Activated gamma-delta T cell treated with anti-CD3 and anti-CD28 coated beads, Interleukin-2, amount 50 U/mL, for 16 hours (primary cell): ENCODE measurements around the gene RIN3.
"Not testable (repeated sequence)": the region's sequence is repeated elsewhere in the genome, so short reads cannot be mapped to it uniquely, and the experiment has no call there.

Experiments used
- DNase-seq: peaks from one replicate; pipeline ENCODE4 v3.0.0-alpha.2; 2020; ENCODE audit warnings: low read depth

Gene RIN3

DNA sequence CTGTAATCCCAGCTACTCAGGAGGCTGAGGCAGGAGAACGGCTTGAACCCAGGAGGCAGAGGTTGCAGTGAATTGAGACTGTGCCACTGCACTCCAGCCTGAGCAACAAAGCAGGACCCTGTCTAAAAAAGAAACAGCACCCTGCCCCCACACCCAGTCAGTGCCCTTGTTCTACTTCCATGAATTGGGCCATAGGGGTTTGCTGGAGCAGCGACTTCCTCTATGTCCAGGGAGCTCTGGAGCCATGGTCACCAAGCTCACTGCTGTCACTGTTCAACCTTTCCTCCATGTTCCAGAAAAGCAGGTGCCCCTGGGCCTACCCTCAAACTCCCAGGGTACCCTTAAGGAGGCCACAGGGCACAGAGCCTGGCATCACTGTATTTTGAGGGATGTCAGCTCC lies 116.8 kb downstream of the RIN3 start:
- no peak for DNase-seq

DNA sequence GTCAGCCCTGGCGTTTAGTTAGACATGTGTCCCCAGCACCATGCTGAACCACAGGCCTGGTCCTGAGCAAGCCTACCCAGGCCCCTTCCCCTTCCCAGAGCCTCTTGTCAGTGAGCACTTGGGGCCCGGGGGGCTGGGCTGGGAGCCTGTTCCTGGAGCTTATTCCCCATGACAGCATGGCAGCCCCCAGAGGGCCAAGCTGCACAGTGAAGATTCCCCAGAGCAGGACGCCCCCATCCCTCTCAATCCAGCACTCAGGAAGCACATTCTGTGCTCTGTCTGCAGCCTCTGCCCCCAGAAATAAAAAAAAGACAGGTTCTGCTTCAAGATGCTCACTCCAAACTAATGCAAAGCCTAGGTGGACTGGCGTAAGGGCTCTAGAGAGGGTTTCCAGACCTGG lies 117.5 kb downstream of the RIN3 start:
- DNase-seq = no peak

DNA sequence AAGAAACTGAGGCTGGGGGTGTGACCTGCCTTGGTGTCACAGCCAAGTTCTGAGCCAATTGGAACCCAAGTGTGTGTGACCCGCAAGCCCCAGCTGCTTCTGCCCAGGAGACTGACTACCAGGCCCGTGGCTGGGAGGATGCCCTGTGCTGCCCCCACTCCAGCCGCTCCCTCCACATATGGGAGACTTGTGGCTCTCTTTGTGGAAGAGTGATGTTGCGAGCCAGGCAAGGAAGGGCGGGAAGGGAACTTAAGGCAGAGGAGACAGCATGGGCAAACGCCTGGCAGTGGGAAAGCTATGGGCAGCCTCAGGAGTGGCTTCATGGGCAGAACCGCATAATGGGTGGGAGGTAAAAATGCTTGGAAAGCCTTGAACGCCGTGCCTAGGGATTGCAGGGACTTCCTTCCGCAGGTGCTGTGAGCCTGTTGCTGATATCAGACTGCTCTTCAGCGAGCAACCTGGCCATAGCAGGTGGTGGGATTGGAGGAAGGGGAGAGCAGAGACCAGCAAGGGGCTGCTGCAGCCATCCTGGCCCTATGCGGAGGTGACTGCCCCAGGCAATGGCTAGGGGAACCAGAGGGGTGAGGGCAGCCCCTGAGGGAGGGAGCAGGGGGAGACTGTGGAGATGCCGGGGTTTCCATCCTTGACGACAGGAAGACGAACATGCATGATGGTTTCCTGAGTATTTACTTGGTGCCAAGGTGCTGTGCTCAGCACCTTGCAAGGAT lies 119.1 kb downstream of the RIN3 start:
- DNase-seq = no peak

- DNase-seq = no peak
Observed at GRCh38 chr14:92633274-92633616, 119.7 kb downstream of the RIN3 start.

GRCh38 chr14:92633724-92634123 lies 120.1 kb downstream of the RIN3 start:
- DNase-seq = no peak

DNA sequence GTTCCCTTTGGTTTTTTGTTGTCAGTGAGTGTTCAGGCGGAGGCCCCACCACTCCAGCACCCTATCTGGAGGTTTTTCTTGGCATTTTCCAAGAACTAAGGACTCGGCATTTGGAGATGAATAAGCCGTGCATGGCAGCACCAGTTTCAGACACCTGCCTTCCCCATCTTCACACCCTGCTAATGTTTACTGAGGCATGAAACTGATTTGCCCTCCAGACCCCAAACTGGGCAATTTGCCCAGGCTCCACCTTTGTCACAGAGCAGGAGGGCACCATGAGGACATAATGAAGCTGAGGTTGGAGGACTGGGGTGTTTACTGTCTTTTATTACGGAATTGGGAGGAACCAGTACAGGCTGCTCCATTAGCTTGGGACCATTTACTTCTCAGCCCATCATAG lies 121.5 kb downstream of the RIN3 start:
- no peak for DNase-seq

- no peak for DNase-seq
Observed at GRCh38 chr14:92635896-92636295, 122.3 kb downstream of the RIN3 start.

DNA sequence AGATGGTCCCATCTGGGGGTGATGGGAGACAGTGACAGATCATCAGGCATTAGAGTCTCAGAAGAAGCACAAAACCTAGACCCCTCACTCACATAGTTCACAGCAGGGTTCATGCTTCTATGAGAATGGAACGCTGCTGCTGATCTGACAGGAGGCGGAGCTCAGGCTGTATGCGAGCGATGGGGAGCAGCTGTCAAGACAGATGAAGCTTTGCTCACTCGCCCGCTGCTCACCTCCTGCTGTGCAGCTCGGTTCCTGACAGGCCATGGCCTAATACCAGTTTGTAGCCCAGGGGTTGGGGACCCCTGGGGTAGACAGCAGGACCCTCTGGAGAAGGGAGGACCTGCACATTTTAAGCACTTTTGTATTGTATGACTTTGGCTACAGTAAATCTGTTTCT lies 123.6 kb downstream of the RIN3 start:
- no peak for DNase-seq

- DNase-seq = no peak
Observed at GRCh38 chr14:92637864-92638263, 124.3 kb downstream of the RIN3 start.

DNA sequence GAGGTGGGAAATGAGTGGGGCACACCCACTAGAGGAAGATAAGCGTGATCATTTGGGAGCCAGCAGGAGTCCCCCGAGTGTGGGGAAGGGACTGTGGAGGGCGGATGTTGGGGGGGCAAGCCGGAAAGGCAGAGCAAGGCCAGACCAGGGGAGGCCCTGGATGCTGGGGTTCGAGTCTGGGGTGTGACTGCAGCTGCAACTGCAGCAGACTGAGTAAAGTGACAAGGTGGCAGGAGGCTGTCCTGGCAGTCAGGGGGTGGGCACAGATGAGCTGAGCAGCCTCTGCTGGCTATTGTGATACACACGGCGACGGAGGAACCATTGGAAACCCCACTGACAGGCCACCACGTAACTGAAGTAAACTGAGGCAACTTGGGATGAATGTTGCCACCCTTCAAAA lies 124.7 kb downstream of the RIN3 start:
- DNase-seq = no peak

DNA sequence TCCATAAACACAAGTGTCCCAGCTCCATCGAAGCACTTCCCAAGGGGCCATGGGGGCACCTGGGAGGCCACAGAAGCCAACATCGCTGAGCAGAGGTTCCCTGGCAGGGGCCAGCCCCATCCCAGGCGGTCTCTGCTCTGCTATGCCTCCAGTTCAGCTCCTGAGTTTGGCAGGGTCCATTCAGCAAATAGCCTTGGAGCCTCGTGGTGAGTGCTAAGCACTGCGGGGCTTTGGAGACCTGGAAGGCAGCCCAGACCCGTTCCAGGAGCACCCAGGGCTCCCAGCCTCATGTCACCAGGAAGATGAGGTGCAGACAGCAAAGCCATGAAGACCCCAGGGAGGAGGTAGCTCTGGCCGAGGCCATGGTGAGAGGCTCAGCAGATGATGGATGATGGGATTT lies 125.3 kb downstream of the RIN3 start:
- no peak for DNase-seq

- not testable (repeated sequence) for DNase-seq
Observed at GRCh38 chr14:92639472-92640117, 126.0 kb downstream of the RIN3 start.

DNA sequence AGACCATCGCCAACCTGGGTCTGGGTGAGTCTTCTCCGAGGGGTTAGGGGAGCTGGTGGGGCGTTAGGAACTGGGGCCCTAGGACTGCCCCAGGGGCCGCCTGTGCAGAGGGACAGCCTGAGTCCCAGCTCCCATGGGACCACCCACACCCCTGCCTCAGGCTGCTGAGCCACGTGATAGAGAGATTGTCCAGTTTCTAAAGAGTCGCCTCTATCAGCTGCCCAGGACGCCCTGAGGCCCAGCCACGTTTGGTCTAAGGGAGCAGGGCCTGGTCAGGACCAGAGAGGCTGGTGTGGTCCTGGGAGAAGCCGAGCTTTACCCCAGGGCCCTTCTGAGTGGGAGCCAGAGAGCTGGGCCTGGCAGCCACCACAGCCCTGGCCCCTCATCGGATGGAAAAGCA lies 127.7 kb downstream of the RIN3 start:
- DNase-seq = no peak

DNA sequence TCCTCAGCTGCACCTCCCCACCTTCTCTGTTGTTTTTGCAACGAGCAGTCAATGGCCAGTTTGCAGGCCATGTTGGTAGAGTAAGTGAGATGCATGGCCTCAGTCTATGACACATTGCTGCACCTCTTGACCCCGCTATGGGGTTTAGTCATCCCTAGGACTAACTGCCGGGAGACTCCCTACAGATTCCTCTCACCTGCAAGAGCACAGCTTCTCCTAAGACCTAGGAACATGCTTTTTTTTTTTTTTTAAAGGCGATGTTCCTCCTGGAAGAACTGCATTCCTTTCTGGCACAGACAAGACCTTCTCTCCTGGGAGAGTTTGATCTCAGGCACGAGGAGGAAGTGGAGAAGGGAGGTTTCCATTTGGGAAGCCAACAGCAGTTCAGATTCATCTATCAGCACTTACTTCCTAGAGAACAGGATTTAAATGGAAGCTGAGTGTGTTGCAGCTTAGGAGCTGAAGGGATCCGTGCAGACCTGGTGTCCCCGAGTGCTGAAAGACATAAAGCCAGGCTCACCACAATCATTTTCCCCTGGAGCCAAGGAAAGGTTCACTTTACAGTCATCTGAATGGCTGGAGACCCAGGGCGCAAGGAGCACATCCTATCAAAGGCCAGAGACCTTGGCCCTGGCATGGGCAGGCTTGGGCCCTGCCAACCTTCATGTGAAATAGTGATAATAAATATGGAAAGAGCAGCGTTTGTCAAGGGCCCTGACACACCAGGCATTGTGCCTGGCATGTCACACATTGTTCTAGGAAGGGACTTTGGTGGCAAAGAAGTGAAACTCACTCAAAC lies 130.8 kb downstream of the RIN3 start:
- no peak for DNase-seq

DNA sequence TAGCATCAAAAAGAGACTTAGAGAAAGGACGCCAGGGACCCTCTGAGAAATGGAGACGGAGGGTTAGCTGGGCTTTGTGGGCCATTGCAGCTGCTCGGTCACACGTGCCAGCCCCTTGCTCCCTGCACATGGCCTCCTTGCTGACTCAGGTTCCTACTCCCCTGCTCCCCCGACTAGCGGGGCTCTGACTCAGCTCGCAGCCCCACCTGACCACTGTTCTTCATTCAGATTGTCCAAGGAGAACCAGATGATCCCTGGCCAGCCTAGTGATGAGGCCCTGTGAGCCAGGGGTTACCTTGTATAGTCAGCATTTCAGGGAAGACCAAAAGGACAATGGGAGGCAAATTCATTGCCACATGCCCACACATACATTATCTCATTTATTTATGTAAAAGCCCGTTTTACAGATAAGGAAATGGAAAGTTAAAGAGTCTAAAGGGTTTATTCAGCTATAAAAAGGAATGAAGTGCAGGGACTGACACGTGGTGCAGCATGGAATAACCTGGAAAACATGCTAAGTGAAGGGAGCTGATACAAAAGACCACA lies 131.5 kb downstream of the RIN3 start:
- no peak for DNase-seq

DNA sequence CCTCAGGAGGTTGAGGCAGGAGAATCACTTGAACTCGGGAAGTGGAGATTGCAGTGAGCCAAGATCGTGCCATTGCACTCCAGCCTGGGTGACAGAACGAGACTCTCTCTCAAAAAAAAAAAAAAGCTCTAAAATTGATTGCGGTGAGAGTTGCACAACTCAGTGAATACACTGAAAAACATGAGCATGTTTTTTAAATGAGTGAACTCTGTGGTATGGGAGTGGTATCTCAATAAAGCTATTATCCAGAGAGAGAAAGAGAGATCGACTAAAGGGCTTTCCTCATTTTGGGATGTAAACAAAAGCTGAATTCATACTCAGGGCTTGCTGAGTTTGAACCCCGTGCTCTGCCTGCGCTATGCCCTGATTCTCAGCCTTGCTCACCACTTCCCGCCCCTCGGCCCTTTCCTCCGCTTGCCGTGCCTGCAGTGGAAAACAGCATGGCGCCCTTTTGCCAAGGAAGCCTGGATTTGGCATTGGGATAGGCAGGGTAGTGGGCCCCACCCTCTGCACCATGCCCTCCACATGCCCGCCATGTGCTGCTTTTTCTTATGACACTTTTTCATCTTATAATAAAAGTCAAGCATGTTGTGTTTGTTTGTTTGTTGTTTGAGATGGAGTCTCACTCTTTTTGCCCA lies 132.4 kb downstream of the RIN3 start:
- DNase-seq = no peak

GRCh38 chr14:92646952-92647796 lies 133.6 kb downstream of the RIN3 start:
- no peak for DNase-seq

- DNase-seq = no peak
Observed at GRCh38 chr14:92647797-92648279, 134.3 kb downstream of the RIN3 start.

DNA sequence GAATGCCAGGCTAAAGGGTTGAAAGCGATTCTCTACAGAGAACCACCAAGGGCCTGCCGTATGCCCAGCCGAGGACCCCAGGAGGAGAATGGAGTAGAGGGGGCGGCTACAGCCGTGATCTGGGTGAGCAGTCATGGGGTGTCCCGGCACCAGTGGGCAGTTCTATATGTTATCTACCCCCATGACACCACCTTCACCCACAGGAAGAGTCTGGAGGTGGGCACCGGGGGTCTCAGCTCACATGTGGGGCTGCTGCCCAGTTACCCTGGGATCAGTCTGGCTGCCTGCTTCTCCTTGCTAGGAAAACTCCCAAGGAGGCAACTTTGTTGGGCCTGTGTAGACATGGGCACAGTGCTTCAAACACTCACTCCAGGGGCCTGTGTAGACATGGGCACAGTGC lies 135.5 kb downstream of the RIN3 start:
- DNase-seq = no peak

- DNase-seq = no peak
Observed at GRCh38 chr14:92649934-92650545, 136.5 kb downstream of the RIN3 start.

DNA sequence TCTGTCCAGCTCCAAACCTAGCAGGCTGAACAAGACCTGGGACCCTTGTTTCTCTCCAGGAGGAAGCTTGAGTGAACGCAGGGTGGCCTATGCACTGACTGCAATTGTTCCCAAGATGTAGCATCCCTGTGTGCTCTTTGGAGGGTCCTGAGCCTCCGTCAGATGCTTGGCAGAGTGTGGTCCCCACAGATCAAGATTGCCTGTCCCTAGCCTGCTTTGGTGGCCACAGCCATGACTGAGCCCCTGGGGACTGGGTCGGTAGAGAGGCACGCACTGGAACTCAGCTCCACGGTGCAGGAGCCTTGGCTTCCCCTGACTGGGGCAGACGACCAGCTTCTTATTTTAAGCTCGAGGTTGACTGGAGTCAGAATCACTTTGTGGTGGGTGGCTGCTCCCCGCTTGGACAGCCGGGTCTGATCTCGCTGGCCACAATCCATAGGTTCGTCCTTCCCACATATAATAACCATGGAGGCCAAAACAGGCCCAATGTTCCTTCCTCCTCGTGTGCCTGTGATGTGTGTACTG lies 137.1 kb downstream of the RIN3 start:
- DNase-seq = no peak
